ENCODE measurements around the gene DLG2.

The DLG2 gene

DNA sequence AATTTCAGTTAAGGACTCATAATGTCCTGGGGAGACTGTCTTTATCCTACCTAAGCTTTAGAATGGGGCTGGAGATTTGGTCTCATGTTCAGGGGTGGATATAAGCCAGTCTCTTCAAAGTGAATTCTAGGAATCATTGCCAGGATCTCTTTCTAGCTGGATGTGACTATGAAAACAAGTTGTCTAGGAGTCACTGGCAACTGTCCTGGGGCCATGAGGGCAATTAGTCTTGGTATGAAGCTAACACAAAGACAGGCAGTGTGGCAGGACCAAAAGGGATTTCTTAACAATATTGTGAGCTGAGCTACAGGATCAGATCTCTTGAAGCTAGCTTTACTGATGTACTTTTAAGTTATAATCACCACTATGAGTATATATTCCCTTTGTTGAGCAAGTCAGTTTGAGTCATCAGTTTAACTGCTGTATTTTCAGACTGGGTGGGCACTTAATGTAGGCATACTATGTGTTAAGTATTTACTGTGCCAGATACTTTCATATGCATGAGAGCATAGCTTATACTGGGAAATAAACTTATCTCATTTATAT is 1951.0 kb downstream of the DLG2 start:
- H3K4me1 ChIP-seq (ENCODE audit: low read length): no peaks in the 10 kb centered on the region
- no peaks in the 10 kb centered on the region for H3K9me3 ChIP-seq (replicated peaks; ENCODE audit: insufficient read depth, low read length)
- no peak for TF ChIP-seq EZH2 (optimal IDR thresholded peaks at IDR 0.05; ENCODE audit: low read depth, low read length)
- no peak for TF ChIP-seq EZH2phosphoT487 (IDR thresholded peaks at IDR 0.05; ENCODE audit: low read length)
- TF ChIP-seq, protein P1, sequence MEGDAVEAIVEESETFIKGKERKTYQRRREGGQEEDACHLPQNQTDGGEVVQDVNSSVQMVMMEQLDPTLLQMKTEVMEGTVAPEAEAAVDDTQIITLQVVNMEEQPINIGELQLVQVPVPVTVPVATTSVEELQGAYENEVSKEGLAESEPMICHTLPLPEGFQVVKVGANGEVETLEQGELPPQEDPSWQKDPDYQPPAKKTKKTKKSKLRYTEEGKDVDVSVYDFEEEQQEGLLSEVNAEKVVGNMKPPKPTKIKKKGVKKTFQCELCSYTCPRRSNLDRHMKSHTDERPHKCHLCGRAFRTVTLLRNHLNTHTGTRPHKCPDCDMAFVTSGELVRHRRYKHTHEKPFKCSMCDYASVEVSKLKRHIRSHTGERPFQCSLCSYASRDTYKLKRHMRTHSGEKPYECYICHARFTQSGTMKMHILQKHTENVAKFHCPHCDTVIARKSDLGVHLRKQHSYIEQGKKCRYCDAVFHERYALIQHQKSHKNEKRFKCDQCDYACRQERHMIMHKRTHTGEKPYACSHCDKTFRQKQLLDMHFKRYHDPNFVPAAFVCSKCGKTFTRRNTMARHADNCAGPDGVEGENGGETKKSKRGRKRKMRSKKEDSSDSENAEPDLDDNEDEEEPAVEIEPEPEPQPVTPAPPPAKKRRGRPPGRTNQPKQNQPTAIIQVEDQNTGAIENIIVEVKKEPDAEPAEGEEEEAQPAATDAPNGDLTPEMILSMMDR (IDR thresholded peaks at IDR 0.05; ENCODE audit: low read length): no peak
- no peaks in the 10 kb centered on the region for H3K36me3 ChIP-seq (replicated peaks; ENCODE audit: insufficient read depth, low read length)
- H3K9ac ChIP-seq (ENCODE audit: low read length): no peak overlapping the region
- no peaks in the 10 kb centered on the region for H4K20me1 ChIP-seq (ENCODE audit: insufficient read depth, low read length)
- H3K27ac ChIP-seq (ENCODE audit: low read length): no peak overlapping the region
- no peak overlapping the region for H3K4me2 ChIP-seq (ENCODE audit: low read depth, low read length)
- H3K4me3 ChIP-seq (ENCODE audit: low read length): no peak overlapping the region
- no peaks in the 10 kb centered on the region for H3K79me2 ChIP-seq (ENCODE audit: low read length)
- no peak overlapping the region for H2AFZ ChIP-seq (ENCODE audit: low read length)
- H3F3A ChIP-seq (ENCODE audit: insufficient read depth, low read length): no peaks in the 10 kb centered on the region
- no peaks in the 10 kb centered on the region for H3K27me3 ChIP-seq (replicated peaks; ENCODE audit: insufficient read depth, low read length)
- no peaks in the 10 kb centered on the region for H3K9me2 ChIP-seq (replicated peaks; ENCODE audit: insufficient read depth, low read length)
- no peak for DNase-seq

DNA sequence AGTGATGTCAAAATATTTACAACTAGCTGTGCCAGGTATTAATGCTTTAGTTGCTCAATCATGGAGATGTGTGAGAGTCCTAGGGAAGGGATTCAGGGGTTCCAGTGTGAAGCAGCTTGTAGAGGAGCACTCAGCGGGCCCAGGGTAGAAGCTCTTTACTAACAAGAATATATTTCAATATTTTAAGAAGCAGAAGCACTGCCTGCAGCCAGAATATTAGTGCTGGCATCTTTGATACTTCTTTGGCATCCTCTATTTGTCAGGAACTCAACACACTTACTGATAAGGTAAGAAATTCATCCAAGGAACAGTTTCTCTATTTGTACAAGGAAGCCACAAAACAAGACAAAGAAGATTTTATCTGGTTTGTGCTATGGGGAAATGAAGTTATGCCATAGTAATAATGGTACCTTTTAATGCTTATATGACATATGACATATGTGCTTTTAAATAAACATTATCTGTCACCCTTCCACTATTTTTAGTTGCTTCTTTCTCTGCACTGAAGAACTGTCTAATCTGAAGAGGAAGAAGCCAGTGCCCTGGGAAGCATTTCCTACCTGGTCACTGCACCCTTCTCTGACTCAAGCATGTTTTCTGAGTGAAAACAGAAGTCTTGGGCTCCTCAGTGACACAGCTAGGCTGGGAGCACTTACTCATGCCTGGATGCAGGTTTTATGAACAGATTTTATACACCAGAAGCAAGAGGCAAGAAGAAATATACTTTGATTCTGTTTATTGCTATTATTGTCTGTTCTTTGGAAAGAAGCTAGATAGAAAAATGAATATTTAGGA is 1952.8 kb downstream of the DLG2 start:
- no peaks in the 10 kb centered on the region for H3K36me3 ChIP-seq (replicated peaks; ENCODE audit: insufficient read depth, low read length)
- H3K27ac ChIP-seq (ENCODE audit: low read length): no peak overlapping the region
- H3F3A ChIP-seq (ENCODE audit: insufficient read depth, low read length): no peaks in the 10 kb centered on the region
- no peaks in the 10 kb centered on the region for H3K9me3 ChIP-seq (replicated peaks; ENCODE audit: insufficient read depth, low read length)
- no peak overlapping the region for H3K4me3 ChIP-seq (ENCODE audit: low read length)
- H3K4me1 ChIP-seq (ENCODE audit: low read length): no peaks in the 10 kb centered on the region
- no peaks in the 10 kb centered on the region for H3K9me2 ChIP-seq (replicated peaks; ENCODE audit: insufficient read depth, low read length)
- no peaks in the 10 kb centered on the region for H3K79me2 ChIP-seq (ENCODE audit: low read length)
- no peak overlapping the region for H3K4me2 ChIP-seq (ENCODE audit: low read depth, low read length)
- no peak for DNase-seq
- no peaks in the 10 kb centered on the region for H4K20me1 ChIP-seq (ENCODE audit: insufficient read depth, low read length)
- no peak overlapping the region for H3K9ac ChIP-seq (ENCODE audit: low read length)
- TF ChIP-seq, protein P1 (IDR thresholded peaks at IDR 0.05; ENCODE audit: low read length): no peak
- no peak for TF ChIP-seq EZH2phosphoT487 (IDR thresholded peaks at IDR 0.05; ENCODE audit: low read length)
- no peak for TF ChIP-seq EZH2 (optimal IDR thresholded peaks at IDR 0.05; ENCODE audit: low read depth, low read length)
- no peaks in the 10 kb centered on the region for H3K27me3 ChIP-seq (replicated peaks; ENCODE audit: insufficient read depth, low read length)
- H2AFZ ChIP-seq (ENCODE audit: low read length): no peak overlapping the region

DNA sequence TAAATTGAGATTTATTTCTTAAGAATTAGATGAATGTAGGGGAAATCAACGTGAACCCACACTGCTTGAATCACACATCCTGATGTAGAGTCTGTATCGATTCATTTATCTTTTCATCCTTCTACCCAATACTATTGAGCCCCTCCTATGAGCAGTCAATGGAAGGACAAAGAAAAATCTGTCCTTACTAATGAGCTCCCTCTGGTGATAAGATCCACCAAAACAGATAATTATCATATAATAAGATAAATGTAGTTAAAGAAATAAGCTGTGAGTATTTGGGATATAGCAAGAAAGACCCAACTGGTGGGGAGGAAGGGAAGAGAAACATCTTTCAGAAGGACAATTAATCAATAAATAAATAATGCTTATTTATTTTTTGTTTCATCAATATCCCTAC is 1955.9 kb downstream of the DLG2 start:
- no peak overlapping the region for H3K4me3 ChIP-seq (ENCODE audit: low read length)
- no peak overlapping the region for H2AFZ ChIP-seq (ENCODE audit: low read length)
- no peak for DNase-seq
- TF ChIP-seq, protein P1 (IDR thresholded peaks at IDR 0.05; ENCODE audit: low read length): no peak
- TF ChIP-seq EZH2phosphoT487 (IDR thresholded peaks at IDR 0.05; ENCODE audit: low read length): no peak
- no peaks in the 10 kb centered on the region for H3K36me3 ChIP-seq (replicated peaks; ENCODE audit: insufficient read depth, low read length)
- H3K79me2 ChIP-seq (ENCODE audit: low read length): no peaks in the 10 kb centered on the region
- H4K20me1 ChIP-seq (ENCODE audit: insufficient read depth, low read length): no peaks in the 10 kb centered on the region
- no peak overlapping the region for H3K4me2 ChIP-seq (ENCODE audit: low read depth, low read length)
- no peaks in the 10 kb centered on the region for H3K9me2 ChIP-seq (replicated peaks; ENCODE audit: insufficient read depth, low read length)
- no peak overlapping the region for H3K27ac ChIP-seq (ENCODE audit: low read length)
- no peaks in the 10 kb centered on the region for H3K27me3 ChIP-seq (replicated peaks; ENCODE audit: insufficient read depth, low read length)
- no peaks in the 10 kb centered on the region for H3F3A ChIP-seq (ENCODE audit: insufficient read depth, low read length)
- H3K9me3 ChIP-seq (replicated peaks; ENCODE audit: insufficient read depth, low read length): no peaks in the 10 kb centered on the region
- H3K9ac ChIP-seq (ENCODE audit: low read length): no peak overlapping the region
- no peaks in the 10 kb centered on the region for H3K4me1 ChIP-seq (ENCODE audit: low read length)

Data from MM.1S (cell line).